ENCODE results near the gene APOE. TPM values are rescaled to one million over a fixed set of nuclear protein-coding genes. Genes with fewer than 3 reads are reported as not detected.
A peak's percentile ranks its signal among the peaks of the same experiment; 100 is the strongest.

Gene APOE
- total RNA-seq, 4 donors from 2014 or later: 7.8 to 44.4 (median 31.7) TPM

DNA sequence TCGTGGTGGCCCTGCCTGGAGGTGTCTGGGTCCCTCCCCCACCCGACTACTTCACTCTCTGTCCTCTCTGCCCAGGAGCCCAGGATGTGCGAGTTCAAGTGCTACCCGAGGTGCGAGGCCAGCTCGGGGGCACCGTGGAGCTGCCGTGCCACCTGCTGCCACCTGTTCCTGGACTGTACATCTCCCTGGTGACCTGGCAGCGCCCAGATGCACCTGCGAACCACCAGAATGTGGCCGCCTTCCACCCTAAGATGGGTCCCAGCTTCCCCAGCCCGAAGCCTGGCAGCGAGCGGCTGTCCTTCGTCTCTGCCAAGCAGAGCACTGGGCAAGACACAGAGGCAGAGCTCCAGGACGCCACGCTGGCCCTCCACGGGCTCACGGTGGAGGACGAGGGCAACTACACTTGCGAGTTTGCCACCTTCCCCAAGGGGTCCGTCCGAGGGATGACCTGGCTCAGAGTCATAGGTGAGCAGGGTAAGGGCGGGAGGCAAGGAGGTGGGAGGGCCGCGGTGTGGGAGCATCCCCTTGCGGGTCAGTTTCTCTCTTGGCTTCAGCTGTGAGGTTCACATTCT lies 40.3 kb upstream of the APOE start:
- Histone ChIP-seq H3K27ac (no peak overlapping the region), H3K9me3 (no peaks in the 10 kb centered on the region), H3K4me3 (no peak overlapping the region), H3K36me3 (peaks cover 0 to 47% of the 10 kb centered on the region in 2 donors), H3K4me1 (peaks cover 0 to 18% (median 0%) of the 10 kb centered on the region in 3 donors), H3K27me3 (no peaks in the 10 kb centered on the region)
- TF ChIP-seq POLR2A (IDR thresholded peaks at IDR 0.05): no peak
- no peak for ATAC-seq
- 40 to 100% methylated on average over 1 of the region's 27 CpGs for WGBS, 2 donors (ENCODE audit: low coverage in 1 of 2)

DNA sequence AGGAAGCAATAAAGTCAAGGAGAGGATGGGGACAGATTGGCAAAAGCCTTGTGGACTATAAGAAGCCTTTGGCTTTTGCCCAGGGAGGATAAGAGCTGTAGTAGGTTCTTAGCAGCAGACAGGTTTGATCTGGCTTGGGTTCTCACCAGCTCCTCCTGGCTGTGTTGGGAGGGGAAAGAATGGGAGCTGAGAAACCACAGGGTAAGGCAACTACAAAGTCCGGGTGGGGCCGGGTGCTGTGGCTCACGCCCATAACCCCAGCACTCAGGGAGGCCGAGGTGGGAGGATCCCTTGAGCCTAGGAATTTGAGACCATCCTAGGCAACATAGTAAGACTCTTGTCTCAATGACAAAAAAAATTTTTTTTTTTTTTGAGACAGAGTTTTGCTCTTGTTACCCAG lies 38.9 kb upstream of the APOE start:
- no peak overlapping the region for H3K27ac ChIP-seq
- WGBS, 2 donors (ENCODE audit: low coverage in 1 of 2): 100% methylated on average over 2 of the region's 4 CpGs; no CpG with 5 or more reads in 1 of the 2 donors
- peaks cover 0 to 53% of the 10 kb centered on the region in 2 donors for H3K36me3 ChIP-seq

DNA sequence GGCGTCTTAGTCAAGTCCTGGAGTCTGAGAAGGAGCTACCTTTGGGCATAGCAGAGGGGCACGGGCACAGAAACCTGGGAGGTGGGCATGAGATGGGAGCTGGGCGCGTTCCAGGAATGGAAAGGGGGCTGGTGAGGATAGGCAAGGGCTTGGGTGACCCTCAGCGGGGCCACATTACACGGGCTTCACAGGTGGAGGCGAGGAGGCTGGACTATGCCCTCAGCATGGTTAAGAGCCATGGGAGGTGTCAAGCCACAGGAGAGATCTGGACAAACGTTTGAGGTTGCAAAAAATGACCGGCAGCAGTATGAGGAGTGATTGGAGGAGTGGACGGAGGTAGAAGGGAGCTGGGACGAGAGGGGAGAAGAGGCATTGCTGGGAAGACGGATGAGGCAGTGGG lies 38.0 kb upstream of the APOE start:
- Histone ChIP-seq H3K9me3 (no peaks in the 10 kb centered on the region), H3K36me3 (peaks cover 0 to 62% of the 10 kb centered on the region in 2 donors), H3K27ac (peak overlapping the region in 2 of 4 donors; percentile 24 to 58), H3K27me3 (no peaks in the 10 kb centered on the region), H3K4me3 (no peak overlapping the region), H3K4me1 (peaks cover 0 to 18% (median 0%) of the 10 kb centered on the region in 3 donors)
- WGBS, 2 donors (ENCODE audit: low coverage in 1 of 2): 89 to 94% methylated on average over 11 to 12 of the region's 12 CpGs
- TF ChIP-seq, protein P1, sequence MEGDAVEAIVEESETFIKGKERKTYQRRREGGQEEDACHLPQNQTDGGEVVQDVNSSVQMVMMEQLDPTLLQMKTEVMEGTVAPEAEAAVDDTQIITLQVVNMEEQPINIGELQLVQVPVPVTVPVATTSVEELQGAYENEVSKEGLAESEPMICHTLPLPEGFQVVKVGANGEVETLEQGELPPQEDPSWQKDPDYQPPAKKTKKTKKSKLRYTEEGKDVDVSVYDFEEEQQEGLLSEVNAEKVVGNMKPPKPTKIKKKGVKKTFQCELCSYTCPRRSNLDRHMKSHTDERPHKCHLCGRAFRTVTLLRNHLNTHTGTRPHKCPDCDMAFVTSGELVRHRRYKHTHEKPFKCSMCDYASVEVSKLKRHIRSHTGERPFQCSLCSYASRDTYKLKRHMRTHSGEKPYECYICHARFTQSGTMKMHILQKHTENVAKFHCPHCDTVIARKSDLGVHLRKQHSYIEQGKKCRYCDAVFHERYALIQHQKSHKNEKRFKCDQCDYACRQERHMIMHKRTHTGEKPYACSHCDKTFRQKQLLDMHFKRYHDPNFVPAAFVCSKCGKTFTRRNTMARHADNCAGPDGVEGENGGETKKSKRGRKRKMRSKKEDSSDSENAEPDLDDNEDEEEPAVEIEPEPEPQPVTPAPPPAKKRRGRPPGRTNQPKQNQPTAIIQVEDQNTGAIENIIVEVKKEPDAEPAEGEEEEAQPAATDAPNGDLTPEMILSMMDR (IDR thresholded peaks at IDR 0.05): no peak
- no peak for TF ChIP-seq POLR2AphosphoS5 (IDR thresholded peaks at IDR 0.05)
- TF ChIP-seq EP300 (IDR thresholded peaks at IDR 0.05): no peak
- no peak for TF ChIP-seq POLR2A (IDR thresholded peaks at IDR 0.05)
- no peak for ATAC-seq

More for the DNA sequence above, 38.9 kb upstream of the APOE start:
- H3K4me1 ChIP-seq: peaks cover 0 to 18% (median 0%) of the 10 kb centered on the region in 3 donors
- no peaks in the 10 kb centered on the region for H3K9me3 ChIP-seq
- H3K27me3 ChIP-seq: no peaks in the 10 kb centered on the region
- TF ChIP-seq POLR2AphosphoS5 (IDR thresholded peaks at IDR 0.05): no peak
- no peak for TF ChIP-seq EP300 (IDR thresholded peaks at IDR 0.05)
- no peak overlapping the region for H3K4me3 ChIP-seq
- ATAC-seq: no peak

DNA sequence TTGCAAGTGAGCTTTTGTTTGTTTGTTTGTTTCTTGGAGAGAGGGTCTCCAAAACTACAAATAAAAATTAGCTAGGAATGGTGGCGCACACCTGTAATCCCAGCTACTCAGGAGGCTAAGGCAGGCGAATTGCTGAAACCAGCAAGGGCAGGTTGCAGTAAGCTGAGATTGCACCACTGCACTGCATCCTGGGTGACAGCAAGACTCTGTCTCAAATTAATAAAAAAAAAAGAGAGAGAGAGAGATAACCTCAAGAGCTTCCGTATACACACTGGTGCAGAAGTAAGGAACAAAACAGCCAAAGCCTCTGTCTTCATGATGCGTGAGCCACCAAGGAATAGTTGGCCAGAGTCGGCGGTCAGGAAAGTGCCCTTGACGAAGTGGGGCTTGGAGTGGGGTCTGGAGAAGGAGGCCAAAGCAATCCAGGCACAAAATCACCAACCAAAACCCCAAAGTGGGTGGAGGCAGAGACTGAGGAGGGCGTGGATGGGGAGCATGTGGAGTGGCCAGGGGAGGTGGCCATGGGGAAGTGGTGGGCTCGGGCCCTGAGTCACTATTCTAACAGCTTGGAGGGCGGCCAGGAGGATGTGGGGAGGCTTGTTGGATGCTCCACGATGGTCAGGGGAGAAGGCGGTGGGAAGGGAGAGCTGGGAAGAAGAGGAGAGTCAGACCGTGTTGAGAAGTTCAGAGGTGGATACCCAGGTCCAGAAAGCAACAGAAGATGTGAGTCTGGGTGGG lies 35.7 kb upstream of the APOE start:
- no peak for TF ChIP-seq POLR2A (IDR thresholded peaks at IDR 0.05)
- TF ChIP-seq, protein P1 (IDR thresholded peaks at IDR 0.05): no peak
- no peak for TF ChIP-seq POLR2AphosphoS5 (IDR thresholded peaks at IDR 0.05)
- TF ChIP-seq EP300 (IDR thresholded peaks at IDR 0.05): no peak
- H3K4me3 ChIP-seq: no peak overlapping the region
- no peak for ATAC-seq
- peaks cover 0 to 85% of the 10 kb centered on the region in 2 donors for H3K36me3 ChIP-seq
- peak overlapping the region in 3 of 4 donors; percentile 42 to 58 (median 51) for H3K27ac ChIP-seq
- no peaks in the 10 kb centered on the region for H3K9me3 ChIP-seq
- WGBS, 2 donors (ENCODE audit: low coverage in 1 of 2): 61 to 66% methylated on average over 11 to 13 of the region's 13 CpGs
- H3K4me1 ChIP-seq: peaks cover 0 to 18% (median 0%) of the 10 kb centered on the region in 3 donors
- H3K27me3 ChIP-seq: no peaks in the 10 kb centered on the region

DNA sequence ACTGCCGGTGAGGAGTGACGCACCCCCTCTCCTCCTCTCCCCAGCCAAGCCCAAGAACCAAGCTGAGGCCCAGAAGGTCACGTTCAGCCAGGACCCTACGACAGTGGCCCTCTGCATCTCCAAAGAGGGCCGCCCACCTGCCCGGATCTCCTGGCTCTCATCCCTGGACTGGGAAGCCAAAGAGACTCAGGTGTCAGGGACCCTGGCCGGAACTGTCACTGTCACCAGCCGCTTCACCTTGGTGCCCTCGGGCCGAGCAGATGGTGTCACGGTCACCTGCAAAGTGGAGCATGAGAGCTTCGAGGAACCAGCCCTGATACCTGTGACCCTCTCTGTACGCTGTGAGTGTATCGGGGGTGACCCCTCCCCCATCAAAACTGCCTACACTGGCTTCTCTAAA lies 33.8 kb upstream of the APOE start:
- ATAC-seq: no peak
- no peaks in the 10 kb centered on the region for H3K9me3 ChIP-seq
- 93% methylated on average over 2 of the region's 14 CpGs; no CpG with 5 or more reads in 1 of the 2 donors for WGBS, 2 donors (ENCODE audit: low coverage in 1 of 2)
- TF ChIP-seq, protein P1 (IDR thresholded peaks at IDR 0.05): no peak
- no peak for TF ChIP-seq POLR2AphosphoS5 (IDR thresholded peaks at IDR 0.05)
- no peak for TF ChIP-seq EP300 (IDR thresholded peaks at IDR 0.05)
- no peak for TF ChIP-seq POLR2A (IDR thresholded peaks at IDR 0.05)
- H3K4me3 ChIP-seq: no peak overlapping the region
- peak overlapping the region in 2 of 4 donors; percentile 27 to 35 for H3K27ac ChIP-seq
- peaks cover 0 to 85% of the 10 kb centered on the region in 2 donors for H3K36me3 ChIP-seq
- H3K4me1 ChIP-seq: peaks cover 0 to 18% (median 0%) of the 10 kb centered on the region in 3 donors
- H3K27me3 ChIP-seq: no peaks in the 10 kb centered on the region

All from gastroesophageal sphincter (tissue), 4 donors.